ENCODE data around the gene LCN9. TPM values are rescaled to one million over a fixed set of nuclear protein-coding genes. Genes with fewer than 3 reads are reported as not detected.

Gene LCN9
- total RNA-seq, 1 experiment from 2014 or later = 0.52 TPM

GRCh38 chr9:135715056-135715595 is 52.0 kb downstream of the LCN9 start:
- DNase-seq = no peak
- Mint-ChIP-seq H3K27ac (no peak overlapping the region), H3K4me3 (peak overlapping the region; percentile 32 to 61), H3K36me3 (ENCODE audit: insufficient read depth in 1 of 3, low read depth in 3 of 3) (no peaks in the 10 kb centered on the region), H3K27me3 (ENCODE audit: low read depth) (peaks cover 47% of the 10 kb centered on the region), H3K4me1 (peaks cover 0 to 5% of the 10 kb centered on the region in 2 experiments; a peak in 2 of 4 replicates), H3K9me3 (no peaks in the 10 kb centered on the region)
- Histone ChIP-seq H3K56ac (ENCODE audit: insufficient read length, low read depth, low read length) (no peak overlapping the region), H3K23me2 (ENCODE audit: insufficient read length, low read depth, low read length, poor library complexity, severe bottlenecking) (peaks cover 3% of the 10 kb centered on the region), H3K9me3 (ENCODE audit: control insufficient read depth, low read depth, low read length) (no peaks in the 10 kb centered on the region), H3K23ac (ENCODE audit: insufficient read length, low read depth, low read length) (no peak overlapping the region), H3K4me1 (ENCODE audit: insufficient read depth, low read length) (no peaks in the 10 kb centered on the region), H3K79me2 (ENCODE audit: insufficient read depth, low read length) (no peaks in the 10 kb centered on the region), H3K9ac (ENCODE audit: extremely low read depth, insufficient read length, low read length) (no peak overlapping the region), H3K14ac (ENCODE audit: insufficient read depth, low read length) (no peak overlapping the region), H2BK20ac (ENCODE audit: low read depth, low read length, poor library complexity, severe bottlenecking) (no peak overlapping the region), H2AFZ (ENCODE audit: low read length) (no peak overlapping the region), H4K20me1 (ENCODE audit: control insufficient read depth, insufficient read depth, insufficient read length) (no peaks in the 10 kb centered on the region), H4K5ac (ENCODE audit: insufficient read length, low read depth, low read length) (no peak overlapping the region), H4K8ac (replicated peaks; ENCODE audit: insufficient read length, low read depth, low read length) (no peak overlapping the region), H2BK5ac (ENCODE audit: insufficient read length, low read length) (no peak overlapping the region), H2AK5ac (ENCODE audit: insufficient read length, low read length) (no peak overlapping the region), H3K4ac (ENCODE audit: low read depth, low read length) (no peak overlapping the region), H2BK12ac (ENCODE audit: insufficient read length, low read depth, low read length) (no peak overlapping the region), H3K27ac (ENCODE audit: insufficient read length, low read depth, low read length) (no peak overlapping the region), H3K27me3 (ENCODE audit: insufficient read depth, low read length) (peaks cover 6% of the 10 kb centered on the region; the same call in 1 of the 2 replicates), H4K91ac (ENCODE audit: insufficient read length, low read depth, low read length) (no peak overlapping the region), H3K18ac (ENCODE audit: insufficient read length, low read depth, low read length) (no peak overlapping the region), H2BK15ac (ENCODE audit: low read depth, low read length) (no peak overlapping the region), H2BK120ac (ENCODE audit: low read depth, low read length, poor library complexity, severe bottlenecking) (no peak overlapping the region), H3K4me2 (ENCODE audit: insufficient read depth, insufficient read length, low read length) (peak overlapping the region; percentile 39), H3K79me1 (ENCODE audit: insufficient read depth, low read depth, low read length, poor library complexity, severe bottlenecking) (no peaks in the 10 kb centered on the region), H3T11ph (ENCODE audit: low read length) (no peak overlapping the region)
- no CpG with 5 or more reads among the region's 23 CpGs for WGBS (ENCODE audit: extremely low coverage, insufficient read length, low lambda C conversion rate)
- no peak for TF ChIP-seq CTCF (conservative IDR thresholded peaks at IDR 0.05)
